ENCODE data around the gene EPG5.

DNA sequence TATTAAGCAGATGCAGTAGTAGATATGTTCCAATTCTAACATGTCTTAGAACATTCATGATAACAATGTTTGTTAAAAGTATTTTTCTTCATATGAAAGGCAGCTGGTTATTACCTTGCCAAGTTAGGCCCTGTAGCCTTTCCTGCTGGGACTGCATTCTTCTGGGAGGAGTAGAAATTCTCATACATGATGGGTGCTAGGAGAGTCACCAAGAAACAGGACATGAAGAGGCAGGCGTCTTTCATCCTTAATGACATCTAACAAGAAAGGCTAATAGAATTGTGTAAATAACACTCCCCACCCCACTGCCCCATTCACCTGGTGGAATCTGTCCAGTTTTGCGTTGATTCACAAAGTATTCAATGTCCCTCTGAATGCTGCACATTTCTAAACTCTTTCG is 24.7 kb upstream of the EPG5 start:
- no peak for TF ChIP-seq EZH2 (IDR thresholded peaks at IDR 0.05; ENCODE audit: borderline replicate concordance, low read depth, low read length, severe bottlenecking)
- TF ChIP-seq, protein P1, sequence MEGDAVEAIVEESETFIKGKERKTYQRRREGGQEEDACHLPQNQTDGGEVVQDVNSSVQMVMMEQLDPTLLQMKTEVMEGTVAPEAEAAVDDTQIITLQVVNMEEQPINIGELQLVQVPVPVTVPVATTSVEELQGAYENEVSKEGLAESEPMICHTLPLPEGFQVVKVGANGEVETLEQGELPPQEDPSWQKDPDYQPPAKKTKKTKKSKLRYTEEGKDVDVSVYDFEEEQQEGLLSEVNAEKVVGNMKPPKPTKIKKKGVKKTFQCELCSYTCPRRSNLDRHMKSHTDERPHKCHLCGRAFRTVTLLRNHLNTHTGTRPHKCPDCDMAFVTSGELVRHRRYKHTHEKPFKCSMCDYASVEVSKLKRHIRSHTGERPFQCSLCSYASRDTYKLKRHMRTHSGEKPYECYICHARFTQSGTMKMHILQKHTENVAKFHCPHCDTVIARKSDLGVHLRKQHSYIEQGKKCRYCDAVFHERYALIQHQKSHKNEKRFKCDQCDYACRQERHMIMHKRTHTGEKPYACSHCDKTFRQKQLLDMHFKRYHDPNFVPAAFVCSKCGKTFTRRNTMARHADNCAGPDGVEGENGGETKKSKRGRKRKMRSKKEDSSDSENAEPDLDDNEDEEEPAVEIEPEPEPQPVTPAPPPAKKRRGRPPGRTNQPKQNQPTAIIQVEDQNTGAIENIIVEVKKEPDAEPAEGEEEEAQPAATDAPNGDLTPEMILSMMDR (IDR thresholded peaks at IDR 0.05; ENCODE audit: borderline replicate concordance, extremely low read depth, low read length, poor library complexity, severe bottlenecking), result no peak

Data from DND-41 (cell line).